PC-3 (cell line): ENCODE results near the gene PHF21B. TPM values are rescaled to one million over a fixed set of nuclear protein-coding genes. Genes with fewer than 3 reads are reported as not detected.

ENCODE experiments used
- ATAC-seq: fragments of 200-7000 bp; cut with Tn5 transposase; 2 replicates; pipeline ENCODE4 v1.9.1; 2020; ENCODE audit warnings: mild to moderate bottlenecking, moderate library complexity
- BruUV-seq: library from RNA; stranded (reverse); fragments of 400-500 nt; replicated peaks from 2 replicates; lab custom pipeline; 2021; lab: Mats Ljungman, UMichigan
- CTCF ChIA-PET: fragments of 300-600 bp; sonication (Branson Sonifier 250); formaldehyde crosslinking; loops from one replicate; lab custom pipeline; 2022; ENCODE audit warnings: antibody characterized with exemption; lab: Charles Lee
- POLR2A ChIA-PET: fragments of 300-600 bp; sonication (Branson Sonifier 250); formaldehyde crosslinking; loops from one replicate; lab custom pipeline; 2022; ENCODE audit warnings: antibody characterized with exemption; ENCODE audit not compliant: unreplicated experiment; lab: Charles Lee
- DNase-seq: peaks from one replicate; pipeline ENCODE4 v3.0.0-alpha.2; 2015
- H2AFZ ChIP-seq: fragments of 300-600 bp; sonication (generic); 2 replicates; pipeline ENCODE4 v1.6.0; 2016; ENCODE audit warnings: antibody characterized with exemption, low read length
- H3F3A ChIP-seq: fragments of 300-600 bp; sonication (generic); one replicate; pipeline ENCODE4 v1.6.0; 2017; ENCODE audit warnings: antibody characterized with exemption, low read length, control low read depth, mild to moderate bottlenecking; ENCODE audit not compliant: unreplicated experiment
- H3K27ac ChIP-seq: fragments of 300-600 bp; sonication (generic); 2 replicates; pipeline ENCODE4 v1.5.1; 2016; ENCODE audit warnings: mild to moderate bottlenecking, low read length
- H3K27me3 ChIP-seq: fragments of 300-600 bp; sonication (generic); 2 replicates; pipeline ENCODE4 v1.6.1; 2016; ENCODE audit warnings: low read length, mixed read lengths
- H3K36me3 ChIP-seq: fragments of 300-600 bp; sonication (generic); 2 replicates; pipeline ENCODE4 v1.6.1; 2016; ENCODE audit warnings: low read depth, mixed run types, low read length, mixed read lengths
- H3K4me1 ChIP-seq: fragments of 300-600 bp; sonication (generic); 2 replicates; pipeline ENCODE4 v1.5.1; 2016; ENCODE audit warnings: low read length; ENCODE audit not compliant: insufficient read depth
- H3K4me2 ChIP-seq: fragments of 300-600 bp; sonication (generic); 2 replicates; pipeline ENCODE4 v1.6.0; 2016; ENCODE audit warnings: low read length
- H3K4me3 ChIP-seq: fragments of 300-600 bp; sonication (generic); 2 replicates; pipeline ENCODE4 v1.5.1; 2016; ENCODE audit warnings: mild to moderate bottlenecking, low read length, mixed read lengths
- H3K79me2 ChIP-seq: fragments of 300-600 bp; sonication (generic); 2 replicates; pipeline ENCODE4 v1.6.1; 2017; ENCODE audit warnings: low read length, mixed read lengths
- H3K9ac ChIP-seq: fragments of 300-600 bp; sonication (generic); 2 replicates; pipeline ENCODE4 v1.6.0; 2016; ENCODE audit warnings: mild to moderate bottlenecking, low read length
- H3K9me2 ChIP-seq: fragments of 300-600 bp; sonication (generic); replicated peaks from 2 replicates; pipeline ENCODE4 v1.6.1; 2016; ENCODE audit warnings: mixed run types, low read length, mixed read lengths
- H3K9me3 ChIP-seq: fragments of 300-600 bp; sonication (generic); 2 replicates; pipeline ENCODE4 v1.6.1; 2016; ENCODE audit warnings: low read length, mixed read lengths
- H4K20me1 ChIP-seq: fragments of 300-600 bp; sonication (generic); 2 replicates; pipeline ENCODE4 v1.6.1; 2016; ENCODE audit warnings: low read length, mixed read lengths
- EZH2 ChIP-seq: fragments of 300-600 bp; sonication (generic); IDR thresholded peaks from one replicate; pipeline ENCODE4 v1.6.1; 2017; ENCODE audit warnings: antibody characterized with exemption, mild to moderate bottlenecking, low read length; ENCODE audit not compliant: unreplicated experiment
- EZH2phosphoT487 ChIP-seq: fragments of 300-600 bp; sonication (generic); IDR thresholded peaks from 2 replicates; pipeline ENCODE4 v1.6.1; 2018; ENCODE audit warnings: mild to moderate bottlenecking, antibody characterized with exemption, low read length, borderline replicate concordance
- intact Hi-C: fragments of 100-400 bp; cut with micrococcal nuclease; formaldehyde crosslinking; loops from 2 replicates; pipeline ENCODE4 v1.9.0; 2023
- total RNA-seq: library from RNA; depleted of rRNA; stranded (reverse); fragments of >200 nt; gene quantifications from 2 replicates; pipeline ENCODE4 v1.2.3, GENCODE V29; 2014
- TF ChIP-seq, protein P1 (sequence below): fragments of 300-600 bp; sonication (generic); conservative IDR thresholded peaks from 2 replicates; pipeline ENCODE4 v1.5.1; 2017; ENCODE audit warnings: antibody characterized with exemption, low read depth, mild to moderate bottlenecking, low read length

Gene PHF21B
- total RNA-seq, 1 experiment from 2014 or later: not detected

DNA sequence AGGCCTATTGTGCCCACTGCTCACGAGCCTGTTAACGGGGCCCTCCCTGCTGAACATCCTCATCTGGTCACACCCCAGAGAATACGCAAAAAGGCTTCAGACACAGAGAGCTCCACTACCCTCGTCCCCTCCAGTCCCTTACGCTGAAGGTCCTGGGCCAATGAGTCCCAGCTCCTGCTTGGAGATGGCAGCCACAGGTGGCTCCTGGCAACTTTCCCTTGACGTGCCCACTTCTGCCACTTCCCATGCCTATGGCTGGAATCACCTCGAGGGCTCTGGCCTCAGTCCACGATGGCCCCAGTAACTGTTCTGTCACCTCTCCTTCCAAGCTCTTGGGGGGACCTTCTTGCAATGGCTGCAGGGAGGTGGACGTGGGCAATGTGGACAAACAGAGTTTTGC lies 12.7 kb downstream of the PHF21B start:
- Histone ChIP-seq H3K4me3 (no peak overlapping the region), H3K36me3 (no peaks in the 10 kb centered on the region), H3K27me3 (peaks cover 45% of the 10 kb centered on the region), H3K79me2 (no peaks in the 10 kb centered on the region), H3F3A (no peaks in the 10 kb centered on the region), H3K4me1 (no peaks in the 10 kb centered on the region), H3K27ac (no peak overlapping the region), H4K20me1 (no peaks in the 10 kb centered on the region), H3K9me2 (no peaks in the 10 kb centered on the region), H3K9ac (no peak overlapping the region), H3K9me3 (no peaks in the 10 kb centered on the region), H2AFZ (no peak overlapping the region), H3K4me2 (no peak overlapping the region)
- intact Hi-C loops: no loop called here
- DNase-seq (no peak), ATAC-seq (no peak)
- ChIA-PET POLR2A (no interaction called here), CTCF (no interaction called here)
- TF ChIP-seq, protein P1, sequence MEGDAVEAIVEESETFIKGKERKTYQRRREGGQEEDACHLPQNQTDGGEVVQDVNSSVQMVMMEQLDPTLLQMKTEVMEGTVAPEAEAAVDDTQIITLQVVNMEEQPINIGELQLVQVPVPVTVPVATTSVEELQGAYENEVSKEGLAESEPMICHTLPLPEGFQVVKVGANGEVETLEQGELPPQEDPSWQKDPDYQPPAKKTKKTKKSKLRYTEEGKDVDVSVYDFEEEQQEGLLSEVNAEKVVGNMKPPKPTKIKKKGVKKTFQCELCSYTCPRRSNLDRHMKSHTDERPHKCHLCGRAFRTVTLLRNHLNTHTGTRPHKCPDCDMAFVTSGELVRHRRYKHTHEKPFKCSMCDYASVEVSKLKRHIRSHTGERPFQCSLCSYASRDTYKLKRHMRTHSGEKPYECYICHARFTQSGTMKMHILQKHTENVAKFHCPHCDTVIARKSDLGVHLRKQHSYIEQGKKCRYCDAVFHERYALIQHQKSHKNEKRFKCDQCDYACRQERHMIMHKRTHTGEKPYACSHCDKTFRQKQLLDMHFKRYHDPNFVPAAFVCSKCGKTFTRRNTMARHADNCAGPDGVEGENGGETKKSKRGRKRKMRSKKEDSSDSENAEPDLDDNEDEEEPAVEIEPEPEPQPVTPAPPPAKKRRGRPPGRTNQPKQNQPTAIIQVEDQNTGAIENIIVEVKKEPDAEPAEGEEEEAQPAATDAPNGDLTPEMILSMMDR: no peak
- TF ChIP-seq EZH2 (no peak), EZH2phosphoT487 (no peak)
- BruUV-seq: no TSS peak

DNA sequence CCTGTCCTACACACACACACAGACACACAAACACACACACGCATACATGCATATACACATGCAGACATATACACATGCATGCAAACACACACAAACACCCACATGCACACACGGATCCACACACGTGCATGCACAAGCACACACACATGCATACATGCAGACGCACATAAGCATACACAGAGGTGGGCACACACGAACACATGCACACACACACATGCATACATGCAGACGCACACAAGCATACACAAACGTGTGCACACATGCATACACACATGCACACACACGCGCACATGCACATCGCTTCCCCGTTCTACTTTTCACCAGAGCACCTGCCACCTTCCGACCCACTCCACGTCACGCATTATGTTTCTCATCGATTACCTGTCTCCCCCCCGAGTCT lies 13.2 kb downstream of the PHF21B start:
- no peaks in the 10 kb centered on the region for H3K79me2 ChIP-seq
- no peak for TF ChIP-seq EZH2
- TF ChIP-seq EZH2phosphoT487: no peak
- peaks cover 48% of the 10 kb centered on the region for H3K27me3 ChIP-seq
- no TSS peak for BruUV-seq
- ChIA-PET CTCF (no interaction called here), POLR2A (no interaction called here)
- no peak overlapping the region for H2AFZ ChIP-seq
- H3K9ac ChIP-seq: no peak overlapping the region
- H3K27ac ChIP-seq: no peak overlapping the region
- H4K20me1 ChIP-seq: no peaks in the 10 kb centered on the region
- H3F3A ChIP-seq: no peaks in the 10 kb centered on the region
- DNase-seq: no peak
- ATAC-seq: no peak
- no peaks in the 10 kb centered on the region for H3K4me1 ChIP-seq
- no peaks in the 10 kb centered on the region for H3K9me2 ChIP-seq
- H3K9me3 ChIP-seq: no peaks in the 10 kb centered on the region
- no peaks in the 10 kb centered on the region for H3K36me3 ChIP-seq
- H3K4me2 ChIP-seq: no peak overlapping the region
- intact Hi-C loops: no loop called here
- H3K4me3 ChIP-seq: no peak overlapping the region

DNA sequence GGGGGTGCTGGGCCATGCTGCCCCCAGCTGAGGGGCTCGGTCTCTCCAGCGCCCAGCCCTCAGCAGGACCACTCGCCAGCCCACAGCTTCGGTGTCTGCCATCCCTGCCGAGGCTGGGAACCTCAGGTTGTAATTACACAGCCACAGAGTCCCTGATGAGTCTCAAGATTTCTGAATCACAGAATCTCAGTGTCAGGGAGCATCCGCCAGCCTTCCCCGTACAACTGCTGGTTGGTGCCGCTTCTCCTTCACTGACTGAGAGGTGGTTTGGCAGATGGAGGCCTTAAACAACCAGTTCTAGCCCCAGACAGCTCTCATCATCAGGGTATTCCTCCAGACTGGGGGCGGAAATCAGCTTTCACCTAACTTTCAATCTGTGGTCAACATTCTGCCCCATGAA lies 13.7 kb downstream of the PHF21B start:
- Histone ChIP-seq H3K4me3 (no peak overlapping the region), H4K20me1 (no peaks in the 10 kb centered on the region), H3K4me1 (no peaks in the 10 kb centered on the region), H3K4me2 (no peak overlapping the region), H3K79me2 (no peaks in the 10 kb centered on the region), H3K27me3 (peaks cover 48% of the 10 kb centered on the region), H3F3A (no peaks in the 10 kb centered on the region), H2AFZ (no peak overlapping the region), H3K9me2 (no peaks in the 10 kb centered on the region), H3K9me3 (no peaks in the 10 kb centered on the region), H3K36me3 (no peaks in the 10 kb centered on the region), H3K9ac (no peak overlapping the region), H3K27ac (no peak overlapping the region)
- BruUV-seq: no TSS peak
- ATAC-seq: no peak
- CTCF ChIA-PET: no interaction called here
- POLR2A ChIA-PET: no interaction called here
- no peak for TF ChIP-seq EZH2
- TF ChIP-seq, protein P1: no peak
- DNase-seq: no peak
- intact Hi-C loops: no loop called here
